ENCODE measurements around the gene ACAA1.

Gene ACAA1

DNA sequence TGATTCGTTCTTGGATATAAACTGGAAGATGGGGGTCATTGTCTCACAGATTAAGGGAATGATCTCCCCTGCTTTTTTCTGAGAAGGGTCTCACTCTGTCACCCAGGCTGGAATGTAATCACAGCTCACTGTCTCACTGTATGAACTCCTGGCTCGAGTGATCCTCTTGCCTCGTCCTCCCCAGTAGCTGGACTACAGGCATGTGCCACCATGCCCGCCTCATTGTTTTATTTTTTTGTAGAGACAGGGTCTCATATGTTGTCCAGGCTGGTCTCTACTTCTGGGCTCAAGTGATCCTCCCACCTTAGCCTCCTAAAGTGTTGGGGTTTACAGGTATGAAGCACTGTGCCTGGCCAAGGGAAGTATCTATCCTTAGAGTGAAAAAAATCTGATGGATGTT, 33.8 kb upstream of the ACAA1 start:
- ATAC-seq (ENCODE audit: low read depth) (no peak), DNase-seq (ENCODE audit: low spot score) (no peak)
- H3K4me1 ChIP-seq (ENCODE audit: insufficient read depth, poor library complexity, severe bottlenecking): peaks cover 45% of the 10 kb centered on the region
- no peak for TF ChIP-seq CTCF (IDR thresholded peaks at IDR 0.05; ENCODE audit: poor library complexity, severe bottlenecking)
- no peak overlapping the region for H3K4me3 ChIP-seq (ENCODE audit: severe bottlenecking)
- H3K27me3 ChIP-seq (ENCODE audit: insufficient read depth, poor library complexity, severe bottlenecking): no peaks in the 10 kb centered on the region
- no peaks in the 10 kb centered on the region for H3K9me3 ChIP-seq (ENCODE audit: severe bottlenecking)
- peak overlapping the region; percentile 91 for H3K27ac ChIP-seq (ENCODE audit: poor library complexity, severe bottlenecking)
- peaks cover 10% of the 10 kb centered on the region; the same call in 1 of the 2 replicates for H3K36me3 ChIP-seq (ENCODE audit: low read depth)

DNA sequence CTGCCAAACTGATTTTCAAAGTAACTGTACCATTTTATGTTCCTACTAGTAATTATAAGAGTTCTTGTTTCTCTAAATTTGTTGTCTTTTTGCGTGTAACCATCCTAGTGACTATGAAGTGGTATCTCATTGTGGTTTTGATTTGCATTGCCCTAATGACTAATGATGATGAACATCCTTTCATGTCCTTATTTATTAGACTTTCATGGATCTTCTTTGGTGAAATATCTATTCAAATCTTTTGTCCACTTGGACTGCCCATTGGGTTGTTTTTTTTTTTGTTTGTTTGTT, 32.0 kb upstream of the ACAA1 start:
- ATAC-seq (ENCODE audit: low read depth) (no peak), DNase-seq (ENCODE audit: low spot score) (no peak)
- peak overlapping the region; percentile 91 for H3K27ac ChIP-seq (ENCODE audit: poor library complexity, severe bottlenecking)
- peaks cover 6% of the 10 kb centered on the region; the same call in 1 of the 2 replicates for H3K36me3 ChIP-seq (ENCODE audit: low read depth)
- no peak for TF ChIP-seq CTCF (IDR thresholded peaks at IDR 0.05; ENCODE audit: poor library complexity, severe bottlenecking)
- no peaks in the 10 kb centered on the region for H3K27me3 ChIP-seq (ENCODE audit: insufficient read depth, poor library complexity, severe bottlenecking)
- H3K4me3 ChIP-seq (ENCODE audit: severe bottlenecking): peak overlapping the region; percentile 1
- peaks cover 37% of the 10 kb centered on the region for H3K4me1 ChIP-seq (ENCODE audit: insufficient read depth, poor library complexity, severe bottlenecking)
- H3K9me3 ChIP-seq (ENCODE audit: severe bottlenecking): no peaks in the 10 kb centered on the region

GRCh38 chr3:38168151-38169026, 31.5 kb upstream of the ACAA1 start:
- DNase-seq (ENCODE audit: low spot score) (peak; percentile 77), ATAC-seq (ENCODE audit: low read depth) (peak; percentile 24; the same call in 2 of the 3 replicates)
- Histone ChIP-seq H3K27ac (ENCODE audit: poor library complexity, severe bottlenecking) (peak overlapping the region; percentile 91), H3K36me3 (ENCODE audit: low read depth) (peaks cover 6% of the 10 kb centered on the region; the same call in 1 of the 2 replicates), H3K4me1 (ENCODE audit: insufficient read depth, poor library complexity, severe bottlenecking) (peaks cover 33% of the 10 kb centered on the region), H3K27me3 (ENCODE audit: insufficient read depth, poor library complexity, severe bottlenecking) (no peaks in the 10 kb centered on the region), H3K9me3 (ENCODE audit: severe bottlenecking) (no peaks in the 10 kb centered on the region), H3K4me3 (ENCODE audit: severe bottlenecking) (peak overlapping the region; percentile 3)
- no peak for TF ChIP-seq CTCF (IDR thresholded peaks at IDR 0.05; ENCODE audit: poor library complexity, severe bottlenecking)

DNA sequence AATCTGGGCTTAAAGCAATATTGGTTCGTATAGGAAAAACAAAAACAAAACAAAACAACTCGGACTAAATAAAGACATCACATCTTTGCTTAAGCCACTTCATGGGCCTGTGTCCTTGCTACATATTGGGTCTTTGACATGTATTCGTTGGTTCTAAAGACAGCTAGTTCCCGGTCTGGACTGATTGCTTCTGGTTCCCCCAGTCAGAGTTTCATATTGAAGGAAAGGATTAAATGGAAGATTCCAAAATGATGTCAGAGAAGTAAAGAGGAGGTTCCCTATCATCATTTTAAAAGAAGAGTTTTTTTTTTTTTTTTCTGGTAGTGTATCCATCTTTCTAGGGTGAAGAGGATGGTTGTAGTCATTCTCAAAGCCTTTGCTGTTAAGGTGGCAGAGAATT, 30.7 kb upstream of the ACAA1 start:
- ATAC-seq (ENCODE audit: low read depth) (no peak), DNase-seq (ENCODE audit: low spot score) (no peak)
- no peaks in the 10 kb centered on the region for H3K9me3 ChIP-seq (ENCODE audit: severe bottlenecking)
- no peaks in the 10 kb centered on the region; the same call in 1 of the 2 replicates for H3K36me3 ChIP-seq (ENCODE audit: low read depth)
- TF ChIP-seq CTCF (IDR thresholded peaks at IDR 0.05; ENCODE audit: poor library complexity, severe bottlenecking): no peak
- peaks cover 30% of the 10 kb centered on the region for H3K4me1 ChIP-seq (ENCODE audit: insufficient read depth, poor library complexity, severe bottlenecking)
- no peaks in the 10 kb centered on the region for H3K27me3 ChIP-seq (ENCODE audit: insufficient read depth, poor library complexity, severe bottlenecking)
- H3K4me3 ChIP-seq (ENCODE audit: severe bottlenecking): peak overlapping the region; percentile 80
- peak overlapping the region; percentile 91 for H3K27ac ChIP-seq (ENCODE audit: poor library complexity, severe bottlenecking)
